HFF-Myc (cell line): ENCODE results near the gene PRRC2A.

Experiments
- DNase-seq: peaks from one replicate; pipeline ENCODE4 v3.0.0-alpha.2; 2011; ENCODE audit warnings: low read depth; ENCODE audit errors: extremely low read depth
- H3K4me3 ChIP-seq: replicated peaks from 2 replicates; pipeline ENCODE4 v1.5.1; 2011; ENCODE audit warnings: low read depth, mild to moderate bottlenecking, control low read depth, low read length
- TF ChIP-seq, protein P1 (sequence below): IDR thresholded peaks from 2 replicates; pipeline ENCODE4 v1.5.1; 2012; ENCODE audit warnings: mild to moderate bottlenecking, low read depth, low read length, control low read depth; ENCODE audit errors: missing control alignments

PRRC2A gene

DNA sequence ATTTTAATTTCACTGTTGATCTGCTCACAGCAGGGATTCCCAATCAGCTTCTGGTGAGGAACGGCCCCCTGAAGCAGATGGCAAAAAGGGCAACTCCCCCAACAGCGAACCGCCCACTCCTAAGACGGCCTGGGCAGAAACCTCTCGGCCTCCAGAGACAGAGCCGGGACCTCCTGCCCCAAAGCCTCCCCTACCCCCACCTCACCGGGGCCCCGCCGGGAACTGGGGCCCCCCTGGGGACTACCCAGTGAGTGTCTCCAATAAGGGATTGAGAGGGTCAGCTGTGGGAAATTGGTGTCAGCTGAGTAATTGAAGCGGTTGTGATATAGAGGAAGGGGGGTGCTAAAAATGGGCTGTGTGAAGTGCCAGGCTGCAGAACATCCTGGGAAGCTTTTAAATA lies 6.4 kb downstream of the PRRC2A start:
- no peak for DNase-seq
- no peak overlapping the region for H3K4me3 ChIP-seq
- TF ChIP-seq, protein P1, sequence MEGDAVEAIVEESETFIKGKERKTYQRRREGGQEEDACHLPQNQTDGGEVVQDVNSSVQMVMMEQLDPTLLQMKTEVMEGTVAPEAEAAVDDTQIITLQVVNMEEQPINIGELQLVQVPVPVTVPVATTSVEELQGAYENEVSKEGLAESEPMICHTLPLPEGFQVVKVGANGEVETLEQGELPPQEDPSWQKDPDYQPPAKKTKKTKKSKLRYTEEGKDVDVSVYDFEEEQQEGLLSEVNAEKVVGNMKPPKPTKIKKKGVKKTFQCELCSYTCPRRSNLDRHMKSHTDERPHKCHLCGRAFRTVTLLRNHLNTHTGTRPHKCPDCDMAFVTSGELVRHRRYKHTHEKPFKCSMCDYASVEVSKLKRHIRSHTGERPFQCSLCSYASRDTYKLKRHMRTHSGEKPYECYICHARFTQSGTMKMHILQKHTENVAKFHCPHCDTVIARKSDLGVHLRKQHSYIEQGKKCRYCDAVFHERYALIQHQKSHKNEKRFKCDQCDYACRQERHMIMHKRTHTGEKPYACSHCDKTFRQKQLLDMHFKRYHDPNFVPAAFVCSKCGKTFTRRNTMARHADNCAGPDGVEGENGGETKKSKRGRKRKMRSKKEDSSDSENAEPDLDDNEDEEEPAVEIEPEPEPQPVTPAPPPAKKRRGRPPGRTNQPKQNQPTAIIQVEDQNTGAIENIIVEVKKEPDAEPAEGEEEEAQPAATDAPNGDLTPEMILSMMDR: no peak

DNA sequence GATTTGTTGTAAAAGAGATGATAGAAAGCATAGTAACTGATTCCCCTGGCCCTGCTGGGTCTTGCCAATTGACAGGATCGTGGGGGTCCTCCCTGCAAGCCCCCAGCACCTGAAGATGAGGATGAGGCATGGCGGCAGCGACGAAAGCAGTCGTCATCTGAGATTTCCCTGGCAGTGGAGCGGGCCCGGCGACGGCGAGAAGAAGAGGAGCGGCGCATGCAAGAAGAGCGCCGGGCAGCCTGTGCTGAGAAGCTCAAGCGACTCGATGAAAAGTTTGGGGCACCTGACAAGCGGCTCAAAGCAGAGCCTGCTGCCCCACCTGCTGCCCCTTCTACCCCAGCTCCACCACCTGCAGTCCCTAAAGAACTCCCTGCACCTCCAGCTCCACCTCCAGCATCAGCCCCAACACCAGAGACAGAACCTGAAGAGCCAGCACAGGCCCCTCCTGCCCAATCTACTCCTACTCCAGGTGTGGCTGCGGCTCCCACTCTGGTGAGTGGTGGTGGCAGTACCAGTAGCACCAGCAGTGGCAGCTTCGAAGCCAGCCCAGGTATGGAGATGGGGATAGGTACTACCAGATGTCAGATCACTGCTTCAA lies 7.3 kb downstream of the PRRC2A start:
- H3K4me3 ChIP-seq: no peak overlapping the region
- no peak for DNase-seq

DNA sequence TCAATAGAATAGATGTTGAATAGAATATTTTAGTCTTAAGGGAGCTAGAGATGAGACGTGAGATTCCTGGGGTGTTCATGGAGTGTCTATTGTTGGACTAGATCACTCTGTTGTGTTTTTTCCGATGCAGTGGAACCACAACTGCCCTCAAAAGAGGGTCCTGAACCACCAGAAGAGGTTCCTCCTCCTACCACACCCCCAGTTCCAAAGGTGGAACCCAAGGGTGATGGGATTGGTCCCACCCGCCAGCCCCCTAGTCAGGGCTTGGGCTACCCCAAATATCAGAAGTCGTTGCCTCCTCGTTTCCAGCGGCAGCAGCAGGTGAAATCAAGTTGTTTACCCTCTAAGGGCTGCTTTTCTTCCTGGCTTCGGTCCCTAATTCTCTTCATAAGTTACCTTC lies 8.5 kb downstream of the PRRC2A start:
- no peak for DNase-seq
- no peak overlapping the region for H3K4me3 ChIP-seq
- TF ChIP-seq, protein P1: no peak

More for the DNA sequence above, 7.3 kb downstream of the PRRC2A start:
- TF ChIP-seq, protein P1: no peak

DNA sequence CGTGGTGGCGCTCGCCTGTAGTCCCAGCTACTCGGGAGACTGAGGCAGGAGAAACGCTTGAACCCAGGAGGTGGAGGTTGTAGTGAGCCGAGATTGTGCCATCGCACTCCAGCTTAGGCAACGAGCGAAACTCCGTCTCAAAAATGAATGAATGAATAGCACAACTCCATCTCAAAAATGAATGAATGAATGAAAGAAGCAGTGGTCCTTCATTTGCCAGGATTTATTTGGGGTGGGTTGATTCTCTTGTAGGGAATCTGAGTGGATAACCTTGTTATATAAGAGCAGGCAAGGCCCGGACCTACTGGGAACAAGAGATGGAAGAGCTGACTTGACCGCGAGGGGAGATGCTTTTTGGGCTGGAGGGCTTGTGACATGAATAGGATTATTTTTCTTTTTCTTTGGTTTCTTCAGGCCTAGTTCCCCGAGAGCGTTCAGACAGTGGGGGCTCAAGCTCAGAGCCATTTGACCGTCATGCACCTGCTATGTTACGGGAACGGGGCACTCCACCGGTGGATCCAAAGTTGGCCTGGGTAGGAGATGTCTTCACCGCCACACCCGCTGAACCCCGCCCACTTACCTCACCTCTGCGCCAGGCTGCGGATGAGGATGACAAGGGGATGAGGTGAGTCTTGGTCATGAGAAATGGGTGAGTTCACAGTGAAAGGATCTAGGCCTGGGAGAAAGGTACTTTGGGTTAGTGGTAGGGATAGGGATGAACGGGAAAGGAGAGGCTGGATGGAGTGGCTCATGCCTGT lies 9.8 kb downstream of the PRRC2A start:
- H3K4me3 ChIP-seq: no peak overlapping the region
- DNase-seq: no peak
- TF ChIP-seq, protein P1: no peak

DNA sequence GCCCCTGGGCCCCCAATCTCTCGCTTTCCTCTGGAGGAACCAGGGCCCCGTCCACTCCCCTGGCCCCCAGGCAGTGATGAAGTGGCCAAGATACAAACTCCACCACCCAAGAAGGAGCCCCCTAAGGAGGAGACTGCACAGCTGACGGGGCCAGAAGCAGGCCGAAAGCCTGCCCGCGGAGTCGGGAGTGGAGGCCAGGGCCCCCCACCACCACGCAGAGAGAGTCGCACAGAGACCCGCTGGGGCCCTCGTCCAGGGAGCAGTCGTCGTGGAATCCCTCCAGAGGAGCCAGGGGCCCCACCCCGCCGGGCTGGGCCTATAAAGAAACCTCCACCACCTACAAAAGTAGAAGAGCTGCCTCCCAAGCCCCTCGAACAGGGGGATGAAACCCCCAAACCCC lies 10.7 kb downstream of the PRRC2A start:
- H3K4me3 ChIP-seq: no peak overlapping the region
- no peak for DNase-seq
- TF ChIP-seq, protein P1: no peak

DNA sequence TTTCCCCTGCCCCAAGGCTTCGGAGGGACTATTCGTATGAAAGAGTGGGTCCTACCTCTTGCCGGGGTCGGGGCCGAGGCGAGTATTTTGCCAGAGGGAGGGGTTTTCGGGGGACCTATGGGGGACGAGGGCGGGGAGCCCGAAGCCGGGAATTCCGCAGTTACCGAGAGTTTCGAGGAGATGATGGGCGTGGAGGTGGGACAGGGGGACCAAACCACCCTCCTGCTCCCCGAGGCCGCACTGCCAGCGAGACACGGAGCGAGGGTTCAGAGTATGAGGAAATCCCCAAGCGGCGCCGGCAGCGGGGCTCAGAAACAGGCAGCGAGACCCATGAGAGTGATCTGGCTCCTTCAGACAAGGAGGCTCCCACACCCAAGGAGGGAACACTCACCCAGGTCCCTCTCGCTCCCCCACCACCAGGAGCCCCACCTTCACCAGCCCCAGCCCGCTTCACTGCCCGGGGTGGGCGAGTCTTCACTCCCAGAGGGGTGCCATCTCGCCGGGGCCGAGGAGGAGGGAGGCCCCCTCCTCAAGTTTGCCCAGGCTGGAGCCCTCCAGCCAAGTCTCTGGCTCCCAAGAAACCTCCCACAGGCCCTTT lies 11.3 kb downstream of the PRRC2A start:
- H3K4me3 ChIP-seq: no peak overlapping the region
- TF ChIP-seq, protein P1: no peak
- DNase-seq: no peak
